IMR-90 (cell line): Measurements from ENCODE around the gene ZNF598.

Experiments used
- BHLHE40 ChIP-seq: fragments of 150-350 bp; IDR thresholded peaks from 2 replicates; pipeline ENCODE4 v1.6.1; 2016; ENCODE audit warnings: mild to moderate bottlenecking, low read depth, low read length
- CEBPB ChIP-seq: IDR thresholded peaks from 2 replicates; pipeline ENCODE4 v1.6.1; 2012; ENCODE audit warnings: low read depth, low read length, improper control_type of control experiment
- CTCF ChIP-seq: conservative IDR thresholded peaks from 2 replicates; pipeline ENCODE4 v1.5.1; 2012; ENCODE audit warnings: mild to moderate bottlenecking, low read depth, low read length, improper control_type of control experiment
- FOS ChIP-seq: fragments of 150-350 bp; IDR thresholded peaks from 2 replicates; pipeline ENCODE4 v1.6.1; 2016; ENCODE audit warnings: low read depth, low read length
- MAFK ChIP-seq: IDR thresholded peaks from 2 replicates; pipeline ENCODE4 v1.6.1; 2012; ENCODE audit warnings: low read depth, low read length, improper control_type of control experiment
- MAZ ChIP-seq: IDR thresholded peaks from 2 replicates; pipeline ENCODE4 v1.6.1; 2012; ENCODE audit warnings: low read depth, mild to moderate bottlenecking, low read length, improper control_type of control experiment, moderate library complexity, borderline replicate concordance
- POLR2A ChIP-seq: IDR thresholded peaks from 2 replicates; pipeline ENCODE4 v1.6.1; 2012; ENCODE audit warnings: mild to moderate bottlenecking, low read depth, low read length
- RAD21 ChIP-seq: IDR thresholded peaks from 2 replicates; pipeline ENCODE4 v1.6.1; 2012; ENCODE audit warnings: low read length, improper control_type of control experiment
- RCOR1 ChIP-seq: IDR thresholded peaks from 2 replicates; pipeline ENCODE4 v1.6.1; 2012; ENCODE audit warnings: mild to moderate bottlenecking, low read length, improper control_type of control experiment; ENCODE audit not compliant: insufficient replicate concordance
- SMC3 ChIP-seq: fragments of 150-350 bp; IDR thresholded peaks from 2 replicates; pipeline ENCODE4 v1.6.1; 2016; ENCODE audit warnings: low read depth, mild to moderate bottlenecking, antibody characterized with exemption, low read length, moderate library complexity
- USF2 ChIP-seq: fragments of 150-350 bp; IDR thresholded peaks from 2 replicates; pipeline ENCODE4 v1.6.1; 2017; ENCODE audit warnings: mild to moderate bottlenecking, antibody characterized with exemption, low read length, low read depth

- TF ChIP-seq FOS (no peak), CTCF (peak; percentile 38), POLR2A (no peak), USF2 (no peak), SMC3 (peak; percentile 50; the same call in 1 of the 2 replicates), RAD21 (peak; percentile 36; the same call in 1 of the 2 replicates), MAFK (no peak), CEBPB (no peak), BHLHE40 (no peak), MAZ (no peak), RCOR1 (no peak)
Observed at GRCh38 chr16:2056077-2056476, 46.5 kb upstream of the ZNF598 start.
